GM20431 (cell line): ENCODE results near the gene PAFAH1B2.
"Not testable (repeated sequence)": the region's sequence is repeated elsewhere in the genome, so short reads cannot be mapped to it uniquely, and the experiment has no call there.

Source experiments
- in situ Hi-C: fragments of 300-500 bp; cut with MseI, MboI; formaldehyde crosslinking; loops from one replicate; pipeline ENCODE4 v1.15.0; 2020; ENCODE audit warnings: low sequenced_read_pairs; ENCODE audit not compliant: unreplicated experiment

The PAFAH1B2 gene

GRCh38 chr11:117126223-117126965 is 17.7 kb upstream of the PAFAH1B2 start:
- in situ Hi-C loops, result no loop called here

- in situ Hi-C loops, result no loop called here
Measured at GRCh38 chr11:117127171-117127901, 16.8 kb upstream of the PAFAH1B2 start.

DNA sequence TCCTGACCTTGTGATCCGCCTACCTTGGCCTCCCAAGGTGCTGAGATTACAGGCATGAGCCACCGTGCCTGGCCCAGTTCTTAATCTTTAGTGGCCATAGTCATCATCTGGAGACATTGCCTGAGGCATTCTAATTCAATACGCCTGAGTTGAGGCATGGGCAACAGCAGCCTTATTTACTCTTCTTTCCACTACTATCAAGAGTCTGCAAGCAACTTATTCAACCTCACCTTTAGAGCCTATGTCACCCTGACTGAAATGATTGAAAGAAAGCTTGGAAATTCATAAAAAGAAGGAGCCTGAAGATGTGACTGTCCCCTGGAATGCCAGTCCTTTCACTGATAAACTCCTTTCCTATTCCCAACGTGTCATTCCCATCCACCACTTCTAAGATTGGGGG is 15.8 kb upstream of the PAFAH1B2 start:
- in situ Hi-C loops, result no loop called here

- in situ Hi-C loops, result not testable (repeated sequence)
Measured at GRCh38 chr11:117130396-117130795, 13.7 kb upstream of the PAFAH1B2 start.

DNA sequence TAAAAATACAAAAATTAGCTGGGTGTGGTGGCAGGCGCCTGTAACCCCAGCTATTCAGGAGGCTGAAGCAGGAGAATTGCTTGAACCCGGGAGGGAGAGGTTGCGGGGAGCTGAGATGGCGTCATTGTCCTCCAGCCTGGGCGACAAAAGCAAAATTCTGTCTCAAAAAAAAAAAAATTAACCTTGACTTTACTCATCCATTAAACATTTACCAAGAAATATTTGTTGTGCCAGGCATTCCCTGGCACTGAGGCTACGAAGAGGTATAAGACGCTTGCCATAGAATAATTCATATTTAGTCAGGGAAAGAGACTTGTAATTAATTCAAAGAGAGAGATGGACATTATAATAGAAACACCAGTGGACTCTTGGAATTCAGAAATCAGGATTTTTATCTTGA is 13.2 kb upstream of the PAFAH1B2 start:
- in situ Hi-C loops, result no loop called here

DNA sequence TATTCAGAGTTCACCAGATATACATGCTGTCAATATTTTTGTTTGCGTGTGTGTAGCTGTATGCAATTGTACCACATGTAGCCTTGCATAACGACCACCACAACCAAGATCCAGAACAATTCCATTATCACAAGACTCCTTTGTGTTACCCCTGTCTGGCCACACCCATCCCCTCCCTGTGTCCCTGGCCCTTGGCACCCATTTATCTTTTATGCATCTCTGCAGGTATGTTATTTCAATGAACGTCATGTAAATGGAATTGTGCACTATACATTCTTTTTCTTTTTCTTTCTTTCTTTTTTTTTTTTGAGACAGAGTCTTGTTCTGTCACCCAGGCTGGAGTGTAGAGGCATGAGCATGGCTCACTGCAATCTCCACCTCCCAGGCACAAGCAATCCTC is 9.7 kb upstream of the PAFAH1B2 start:
- in situ Hi-C loops, result no loop called here

- in situ Hi-C loops, result not testable (repeated sequence)
Measured at GRCh38 chr11:117134979-117135378, 9.1 kb upstream of the PAFAH1B2 start.

DNA sequence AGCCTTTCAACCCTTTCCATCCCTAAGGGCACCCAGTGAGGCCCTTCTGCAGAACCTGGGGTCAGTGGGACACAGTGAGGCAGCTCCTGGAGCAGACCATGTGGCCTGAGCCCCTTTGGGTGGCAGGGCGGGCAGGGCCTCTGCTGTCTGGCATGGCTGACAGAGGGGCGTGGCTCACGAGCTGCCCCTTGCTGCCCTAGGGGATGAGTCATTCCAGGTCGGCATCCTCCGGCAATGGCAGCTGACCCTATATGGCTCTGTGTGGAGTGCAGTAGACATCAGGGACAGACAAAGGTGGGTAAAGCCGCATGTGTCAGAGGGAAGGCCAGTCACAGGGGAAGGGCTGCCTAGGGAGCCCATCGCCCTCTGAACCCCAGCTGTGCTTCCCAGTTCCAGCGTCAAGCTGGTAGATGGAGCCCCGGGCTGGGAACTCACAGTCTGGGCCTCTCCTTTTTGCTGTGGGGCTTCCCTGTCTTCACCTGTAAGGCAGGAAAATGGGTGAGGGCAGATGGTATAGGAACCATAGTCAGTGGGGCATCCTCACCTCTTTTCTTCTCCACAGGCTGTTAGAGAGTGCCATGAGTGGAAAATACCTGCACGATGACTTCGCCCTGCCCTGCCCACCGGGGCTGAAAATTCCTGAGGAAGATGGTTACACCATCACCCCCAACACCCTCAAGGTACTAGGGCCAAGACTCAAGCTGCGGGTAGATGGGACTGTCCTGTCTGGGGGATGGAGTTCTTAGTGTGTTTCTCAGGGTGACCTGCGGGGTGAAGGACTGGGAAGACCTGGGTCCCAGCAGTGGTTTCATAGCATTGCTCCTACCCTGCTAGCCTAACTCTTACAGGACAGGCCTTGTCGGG is 6.6 kb upstream of the PAFAH1B2 start:
- in situ Hi-C loops, result not testable (repeated sequence)

DNA sequence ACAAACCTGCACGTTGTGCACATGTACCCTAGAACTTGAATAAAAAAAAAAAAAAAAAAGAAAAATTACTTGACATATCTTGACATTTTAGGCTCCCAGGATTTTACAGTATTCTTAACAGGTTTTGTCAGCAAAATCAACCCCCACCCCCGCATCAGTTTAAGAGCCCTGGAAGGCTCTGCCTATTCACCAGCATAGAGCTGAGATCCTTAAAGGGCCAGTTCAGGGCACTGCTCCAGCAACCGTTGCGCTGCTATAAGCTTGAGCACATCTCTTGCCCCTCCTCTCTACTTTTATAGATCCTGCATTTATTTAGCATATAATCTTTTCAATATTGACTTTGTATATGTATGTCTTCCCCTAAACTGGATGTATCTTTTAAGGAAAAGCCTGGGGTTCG is 697 bp upstream of the PAFAH1B2 start:
- in situ Hi-C loops, result no loop called here

DNA sequence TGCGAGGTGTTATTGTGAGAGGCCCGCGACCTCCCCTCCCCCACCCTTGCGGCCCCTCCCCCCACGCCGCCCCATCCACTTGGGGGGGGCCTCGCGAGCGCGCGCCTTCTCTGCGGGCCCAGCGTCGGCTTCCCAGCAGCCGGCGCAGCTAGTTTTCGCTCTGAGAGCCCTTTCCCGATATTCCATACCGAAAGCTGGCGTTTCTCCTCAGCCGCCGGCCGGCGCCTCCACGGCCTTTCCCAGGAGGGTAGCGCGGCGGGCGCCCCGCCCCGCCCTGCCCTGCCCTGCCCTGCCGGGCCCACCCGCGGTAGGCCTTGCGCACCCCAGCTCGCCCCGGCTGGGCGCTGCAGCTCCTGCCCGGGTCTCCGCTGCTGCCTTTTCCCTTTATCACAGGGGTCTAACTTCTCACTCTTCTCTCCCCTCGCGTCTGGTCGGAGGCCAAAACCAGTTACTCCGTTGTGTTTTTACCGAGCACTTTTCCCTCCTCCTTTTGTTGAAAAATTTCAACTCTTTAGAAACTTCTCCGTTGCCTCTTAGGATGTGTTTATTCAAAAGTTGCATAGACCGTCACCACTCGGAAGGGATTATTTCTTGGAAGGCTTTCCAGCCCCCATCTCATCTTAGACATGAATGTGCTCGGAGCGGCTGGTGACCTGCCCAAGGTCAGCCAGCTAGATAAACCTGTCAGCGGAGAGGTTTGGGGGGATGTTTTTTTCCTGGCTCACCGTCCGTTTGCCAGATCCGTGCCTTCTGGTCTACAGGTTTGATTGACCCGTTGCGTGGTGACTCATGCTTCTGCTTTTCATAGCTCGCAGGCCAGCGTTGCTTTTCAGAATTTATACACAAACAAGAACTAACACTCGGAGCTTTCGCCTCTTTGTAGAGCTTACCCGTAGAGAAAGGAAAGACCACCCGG is 648 bp downstream of the PAFAH1B2 start:
- in situ Hi-C loops, result no loop called here

GRCh38 chr11:117145393-117145761 is 1.3 kb downstream of the PAFAH1B2 start:
- in situ Hi-C loops, result no loop called here

- in situ Hi-C loops, result no loop called here
Measured at GRCh38 chr11:117146521-117146920, 2.4 kb downstream of the PAFAH1B2 start.

DNA sequence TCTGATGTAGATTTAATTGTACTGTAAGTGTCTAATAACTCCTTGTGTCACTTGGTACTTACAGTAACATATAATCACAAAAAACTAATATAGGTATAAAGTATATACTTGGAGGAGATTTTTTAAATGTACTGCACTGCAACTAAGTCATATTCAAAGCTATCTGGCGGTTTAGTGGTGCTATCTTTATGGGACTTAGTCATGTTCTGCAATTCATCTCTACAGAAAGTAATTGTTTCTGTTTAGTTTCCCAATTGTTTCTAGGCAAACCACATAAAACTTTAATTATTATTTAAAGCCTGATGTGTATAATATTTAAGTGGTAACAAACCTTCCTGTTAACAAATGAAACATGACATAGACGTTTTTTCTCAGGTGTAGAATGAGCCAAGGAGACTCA is 8.0 kb downstream of the PAFAH1B2 start:
- in situ Hi-C loops, result no loop called here

DNA sequence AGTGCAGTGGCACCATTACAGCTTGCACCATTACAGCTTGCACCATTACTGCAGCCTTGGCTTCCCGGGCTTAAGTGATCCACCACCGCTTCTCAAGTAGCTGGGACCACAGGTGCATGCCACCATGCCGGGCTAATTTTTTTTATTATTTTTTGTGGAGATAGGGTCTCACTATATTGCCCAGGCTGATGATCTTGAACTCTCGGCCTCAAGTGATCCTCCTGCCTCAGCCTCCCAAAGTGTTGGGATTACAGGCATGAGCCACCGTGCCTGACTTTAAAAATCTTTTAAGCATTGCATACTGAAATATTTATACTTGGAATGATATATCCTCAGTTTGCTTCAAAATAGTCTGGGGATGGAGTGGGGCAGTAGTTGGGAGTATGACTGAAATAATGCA is 10.4 kb downstream of the PAFAH1B2 start:
- in situ Hi-C loops, result no loop called here

DNA sequence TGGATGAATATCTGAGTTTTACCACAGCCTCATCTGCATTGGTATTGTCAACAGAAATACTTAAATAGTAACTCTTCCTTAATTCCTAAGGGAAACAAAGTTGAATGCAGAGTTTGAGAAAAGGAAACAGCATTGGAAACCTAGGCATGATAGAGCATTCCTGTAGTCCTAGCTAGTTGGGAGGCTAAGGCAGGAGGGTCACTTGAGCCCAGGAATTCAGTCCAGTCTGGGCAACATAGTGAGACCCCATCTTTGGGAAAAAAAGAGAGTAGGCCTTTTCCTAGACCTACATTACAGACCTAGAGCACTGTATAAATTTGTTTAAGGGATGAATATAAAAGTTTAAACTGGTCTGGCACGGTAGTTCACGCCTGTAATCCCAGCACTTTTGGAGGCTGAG is 13.4 kb downstream of the PAFAH1B2 start:
- in situ Hi-C loops, result no loop called here

- in situ Hi-C loops, result no loop called here
Measured at GRCh38 chr11:117159892-117160291, 15.8 kb downstream of the PAFAH1B2 start.

- in situ Hi-C loops, result no loop called here
Measured at GRCh38 chr11:117160826-117161225, 16.7 kb downstream of the PAFAH1B2 start.

DNA sequence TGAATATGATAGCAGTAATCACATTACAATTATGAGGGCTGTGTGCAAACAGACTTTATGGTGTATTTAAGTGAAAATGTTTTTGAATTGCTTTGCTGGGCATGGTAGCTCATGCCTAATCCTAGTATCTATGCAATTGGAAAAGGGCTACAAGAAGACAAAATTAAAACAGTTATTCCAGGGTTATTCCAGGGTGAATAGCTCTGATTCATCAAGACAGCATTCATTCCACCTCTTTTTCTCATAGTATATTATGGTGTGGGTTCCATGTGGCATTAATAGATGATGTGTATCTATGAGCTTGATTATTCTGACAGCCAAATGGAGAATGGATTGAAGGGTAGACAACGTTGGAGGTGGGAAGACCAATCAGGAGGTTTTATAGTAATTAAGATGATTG is 22.4 kb downstream of the PAFAH1B2 start:
- in situ Hi-C loops, result no loop called here

DNA sequence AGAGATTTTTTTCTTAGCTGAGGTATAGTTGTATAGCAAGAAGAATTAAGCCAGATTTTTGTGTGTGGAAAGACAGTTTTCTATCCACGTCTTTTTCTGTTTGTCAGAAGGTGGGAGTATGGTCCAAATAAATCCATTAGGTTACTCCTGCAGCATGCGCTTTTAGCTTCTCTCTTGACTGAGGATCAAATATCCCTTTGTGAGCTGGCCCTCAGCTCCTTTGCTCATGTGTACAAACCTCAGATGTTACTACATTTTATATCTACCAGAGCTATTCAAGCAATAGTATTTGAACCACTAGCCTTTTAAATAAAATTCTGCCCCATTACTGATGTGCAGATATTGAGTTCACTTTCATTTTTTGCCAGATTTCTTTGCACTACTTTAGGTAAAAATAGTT is 25.6 kb downstream of the PAFAH1B2 start:
- in situ Hi-C loops, result no loop called here

DNA sequence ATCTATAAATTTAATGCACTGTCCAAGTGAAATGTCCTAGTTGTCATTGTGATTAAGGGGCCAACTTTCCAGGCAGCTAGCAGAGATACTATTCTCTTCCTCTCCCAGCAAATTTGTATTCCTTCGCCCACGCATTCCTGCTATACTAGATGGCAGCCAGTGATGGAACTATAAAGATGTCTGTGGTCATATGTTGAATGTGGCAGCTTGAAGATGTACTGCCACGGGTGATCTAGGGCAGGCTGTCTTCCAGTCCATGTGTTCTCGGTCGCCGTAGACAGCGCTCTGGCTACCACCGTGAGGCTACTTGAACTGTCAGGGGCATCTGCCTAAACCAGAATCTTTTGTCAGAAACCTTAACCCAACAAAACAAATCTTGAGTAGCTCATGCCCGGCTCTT is 26.1 kb downstream of the PAFAH1B2 start:
- in situ Hi-C loops, result no loop called here
